Measurements from ENCODE around the gene CGREF1.

CGREF1 gene, protein sequence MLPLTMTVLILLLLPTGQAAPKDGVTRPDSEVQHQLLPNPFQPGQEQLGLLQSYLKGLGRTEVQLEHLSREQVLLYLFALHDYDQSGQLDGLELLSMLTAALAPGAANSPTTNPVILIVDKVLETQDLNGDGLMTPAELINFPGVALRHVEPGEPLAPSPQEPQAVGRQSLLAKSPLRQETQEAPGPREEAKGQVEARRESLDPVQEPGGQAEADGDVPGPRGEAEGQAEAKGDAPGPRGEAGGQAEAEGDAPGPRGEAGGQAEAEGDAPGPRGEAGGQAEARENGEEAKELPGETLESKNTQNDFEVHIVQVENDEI

DNA sequence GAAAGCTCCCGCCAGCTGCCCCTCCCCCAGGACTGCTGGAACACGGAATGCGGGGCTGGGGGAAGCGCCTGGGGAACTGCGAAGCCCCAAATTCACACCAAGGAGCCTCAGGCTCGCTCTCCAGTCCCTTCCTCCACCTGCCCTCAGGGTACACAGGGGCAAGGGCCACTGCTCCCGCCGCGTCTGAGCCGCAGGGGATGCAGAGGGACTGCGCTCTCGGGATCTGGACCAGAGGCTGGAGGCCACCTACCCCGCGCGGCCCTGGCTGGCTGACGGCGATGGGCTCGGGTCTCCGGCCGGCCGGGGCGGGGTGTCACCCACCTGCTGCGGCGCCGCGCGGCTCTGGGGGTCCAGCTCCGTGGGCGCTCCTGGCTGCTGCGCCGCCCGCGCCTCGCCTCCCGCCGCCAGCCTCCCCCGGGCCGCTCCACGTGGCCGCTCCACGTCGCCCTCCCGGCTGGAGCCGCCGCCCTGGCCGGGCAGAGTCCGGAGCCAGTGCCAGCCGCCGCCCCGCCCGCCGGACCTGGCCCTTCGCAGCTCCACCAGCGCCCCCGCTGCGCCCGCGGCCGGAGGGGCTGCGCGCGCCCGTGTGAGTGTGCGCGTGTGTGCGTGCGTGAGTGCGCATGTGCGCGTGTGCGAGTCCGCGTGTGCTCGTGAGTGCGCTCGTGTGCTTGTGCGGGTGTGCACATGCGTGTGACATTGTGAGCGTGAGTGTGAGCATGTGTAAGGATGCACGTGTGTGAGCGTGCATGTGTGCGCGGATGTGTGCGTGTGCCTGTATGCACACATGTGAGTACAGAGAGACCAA lies at the start of gene CGREF1:
CGREF1 (minus strand) TSS at position 604 of the 805 bp plus-strand sequence. CDS start 14,762 bp downstream, outside the sequence.
- in situ Hi-C loops (cut with MboI; ENCODE audit: low sequenced_read_pairs), result no loop called here

DNA sequence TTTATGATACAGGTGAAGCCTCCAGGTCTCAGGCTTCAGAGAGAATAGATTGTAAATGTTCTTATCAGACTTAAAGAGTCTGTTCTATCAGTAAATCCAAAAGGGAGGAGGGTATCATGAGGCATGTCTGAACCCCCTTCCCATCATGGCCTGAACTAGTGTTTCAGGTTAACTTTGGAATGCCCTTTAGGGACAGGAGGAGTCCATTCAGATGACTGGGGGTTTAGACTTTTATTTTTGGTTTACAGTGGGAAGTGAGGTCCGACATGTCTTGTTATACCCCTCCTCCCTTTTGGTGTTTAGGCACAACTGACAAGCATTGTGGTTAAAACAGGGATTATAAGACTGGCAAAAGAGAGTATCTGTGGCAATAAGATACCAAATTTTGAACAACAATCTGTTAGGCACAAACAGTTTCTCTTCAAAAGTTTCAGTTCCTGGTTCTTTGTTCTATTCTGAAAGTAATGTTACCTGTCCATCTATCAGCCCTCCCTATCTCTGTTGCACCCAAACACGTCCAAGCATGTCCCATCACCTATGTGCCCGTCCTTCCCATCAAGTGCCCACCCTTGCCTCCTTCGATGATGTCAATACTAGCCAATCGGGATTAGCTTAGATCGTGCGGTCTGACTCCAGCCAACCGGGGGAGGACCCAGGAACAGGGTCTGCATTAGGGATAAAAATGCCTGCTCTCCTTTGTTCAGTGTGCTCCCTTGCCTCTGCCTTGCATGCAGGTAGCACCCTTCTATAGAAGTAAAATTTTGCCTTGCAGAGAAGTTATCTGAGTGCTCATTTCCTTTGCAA lies 46.2 kb upstream of the CGREF1 start:
- in situ Hi-C loops (cut with MboI; ENCODE audit: low sequenced_read_pairs), result no loop called here

DNA sequence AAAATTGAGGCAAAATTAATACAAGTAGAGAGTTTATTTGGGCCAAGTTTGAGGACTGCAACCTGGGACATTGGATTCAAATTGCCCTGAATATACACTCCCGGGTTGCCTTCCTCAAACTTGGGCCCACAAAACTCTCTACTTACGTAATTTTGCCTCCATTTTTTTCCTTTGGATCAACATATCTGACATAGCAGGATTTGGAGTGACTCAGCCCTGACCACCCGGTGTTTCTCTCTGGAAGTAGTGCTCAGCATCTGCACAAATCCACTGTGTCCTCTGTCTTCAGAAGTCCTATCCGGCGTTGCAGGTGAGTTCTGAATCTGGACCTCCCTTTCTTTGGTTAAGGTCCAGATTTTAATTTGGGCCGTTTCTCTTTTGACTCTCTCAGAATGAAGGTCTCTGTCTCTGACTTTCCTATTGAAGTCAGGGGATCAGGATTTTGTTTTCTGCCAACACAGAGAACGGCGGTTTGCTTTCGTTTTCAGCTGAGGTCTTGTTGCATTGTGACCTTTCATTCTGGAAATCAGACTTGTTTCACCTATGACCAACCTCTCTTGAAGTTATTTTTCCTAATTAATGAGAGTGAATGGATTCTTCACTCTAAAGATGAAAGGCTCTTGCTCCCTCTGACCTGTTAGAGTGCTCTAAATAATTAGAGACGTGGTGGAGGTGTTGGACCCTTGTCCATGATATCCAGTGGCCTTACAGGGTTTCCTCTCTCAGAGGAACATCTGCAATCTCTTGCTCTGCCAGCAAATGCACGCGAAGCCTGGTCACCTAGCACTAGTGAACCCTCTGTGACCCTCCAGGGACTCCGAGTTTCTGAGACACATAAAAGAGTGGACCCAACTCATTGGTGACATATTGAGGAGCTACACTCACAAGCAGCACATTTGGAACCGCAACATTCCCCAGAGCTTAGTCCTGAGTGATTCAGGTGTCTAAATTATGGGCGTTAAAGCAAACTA lies 43.5 kb upstream of the CGREF1 start:
- in situ Hi-C loops (cut with MboI; ENCODE audit: low sequenced_read_pairs), result no loop called here

DNA sequence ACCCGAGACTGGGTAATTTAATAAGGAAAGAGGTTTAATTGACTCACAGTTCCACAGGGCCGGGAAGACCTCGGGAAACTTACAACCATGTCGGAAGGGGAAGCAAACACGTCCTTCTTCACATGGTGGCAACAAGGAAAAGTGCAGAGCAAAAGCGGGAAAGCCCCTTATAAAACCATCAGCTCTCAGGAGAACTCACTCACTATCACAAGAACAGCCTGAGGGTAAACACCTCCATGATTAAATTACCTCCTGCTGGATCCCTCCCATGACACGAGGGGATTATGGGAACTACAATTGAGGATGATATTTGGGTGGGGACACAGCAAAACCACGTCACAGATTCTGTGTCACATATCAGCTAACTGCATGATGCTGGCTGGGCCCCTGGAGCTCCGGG lies 41.3 kb upstream of the CGREF1 start:
- in situ Hi-C loops (cut with MboI; ENCODE audit: low sequenced_read_pairs), result no loop called here

GRCh38 chr2:27159271-27159670 lies 40.3 kb upstream of the CGREF1 start:
- in situ Hi-C loops (cut with MboI; ENCODE audit: low sequenced_read_pairs), result no loop called here

- in situ Hi-C loops (cut with MboI; ENCODE audit: low sequenced_read_pairs), result no loop called here
Observed at GRCh38 chr2:27158468-27158867, 39.5 kb upstream of the CGREF1 start.

DNA sequence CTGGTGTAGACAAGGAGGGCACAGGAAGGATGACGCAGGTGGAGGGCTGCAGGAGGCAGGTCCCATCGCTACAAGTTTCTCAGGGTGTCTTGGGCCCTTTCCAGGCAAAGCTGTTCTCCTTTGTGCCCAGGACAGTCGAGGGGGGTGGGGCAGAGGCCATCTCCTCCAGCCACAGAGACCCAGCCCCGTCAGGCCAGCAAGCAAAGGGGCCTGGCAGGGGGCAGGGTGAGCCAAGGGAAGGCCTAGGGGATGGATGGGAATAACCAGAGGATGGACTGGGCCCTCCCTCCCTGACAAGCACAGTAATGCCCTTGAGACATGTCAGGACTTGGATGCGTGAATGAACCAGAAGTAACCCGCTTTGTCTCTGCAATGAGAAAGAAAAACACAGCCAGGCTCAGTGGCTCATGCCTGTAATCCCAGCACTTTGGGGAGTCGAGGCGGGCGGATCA lies 36.2 kb upstream of the CGREF1 start:
- in situ Hi-C loops (cut with MboI; ENCODE audit: low sequenced_read_pairs), result no loop called here

- in situ Hi-C loops (cut with MboI; ENCODE audit: low sequenced_read_pairs), result no loop called here
Observed at GRCh38 chr2:27154488-27154887, 35.6 kb upstream of the CGREF1 start.

DNA sequence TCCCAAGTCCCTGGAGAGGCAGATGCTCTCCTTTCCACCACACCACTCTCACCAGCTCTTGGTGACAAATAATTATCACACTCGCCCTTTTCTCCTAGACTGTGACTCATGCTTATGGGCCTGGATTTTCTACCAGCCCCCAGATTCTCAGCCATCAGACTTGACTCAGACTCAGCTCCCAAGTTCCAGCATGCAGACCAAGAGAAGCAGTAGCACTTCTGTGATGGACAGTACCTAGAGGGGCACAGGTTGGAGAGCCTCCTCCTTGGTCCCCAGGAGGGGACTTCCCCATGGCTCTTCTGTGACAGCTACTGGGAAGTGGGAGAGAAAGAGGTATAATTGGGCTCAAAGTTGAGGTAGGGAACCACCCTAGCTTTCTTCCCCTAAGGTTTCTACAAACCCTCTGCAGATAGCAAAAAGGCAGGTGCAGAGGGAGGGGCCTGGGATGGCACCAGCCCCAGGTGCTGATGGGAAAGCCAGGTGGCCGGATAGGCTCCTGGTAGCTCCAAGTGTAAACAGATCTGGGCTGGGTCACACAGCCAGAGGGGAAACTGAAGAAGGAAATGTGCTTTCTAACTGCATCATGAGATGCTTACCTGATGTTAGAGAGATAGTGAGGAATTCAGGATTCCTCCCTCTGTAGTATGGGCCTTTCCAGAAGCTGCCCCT lies 34.0 kb upstream of the CGREF1 start:
- in situ Hi-C loops (cut with MboI; ENCODE audit: low sequenced_read_pairs), result no loop called here

DNA sequence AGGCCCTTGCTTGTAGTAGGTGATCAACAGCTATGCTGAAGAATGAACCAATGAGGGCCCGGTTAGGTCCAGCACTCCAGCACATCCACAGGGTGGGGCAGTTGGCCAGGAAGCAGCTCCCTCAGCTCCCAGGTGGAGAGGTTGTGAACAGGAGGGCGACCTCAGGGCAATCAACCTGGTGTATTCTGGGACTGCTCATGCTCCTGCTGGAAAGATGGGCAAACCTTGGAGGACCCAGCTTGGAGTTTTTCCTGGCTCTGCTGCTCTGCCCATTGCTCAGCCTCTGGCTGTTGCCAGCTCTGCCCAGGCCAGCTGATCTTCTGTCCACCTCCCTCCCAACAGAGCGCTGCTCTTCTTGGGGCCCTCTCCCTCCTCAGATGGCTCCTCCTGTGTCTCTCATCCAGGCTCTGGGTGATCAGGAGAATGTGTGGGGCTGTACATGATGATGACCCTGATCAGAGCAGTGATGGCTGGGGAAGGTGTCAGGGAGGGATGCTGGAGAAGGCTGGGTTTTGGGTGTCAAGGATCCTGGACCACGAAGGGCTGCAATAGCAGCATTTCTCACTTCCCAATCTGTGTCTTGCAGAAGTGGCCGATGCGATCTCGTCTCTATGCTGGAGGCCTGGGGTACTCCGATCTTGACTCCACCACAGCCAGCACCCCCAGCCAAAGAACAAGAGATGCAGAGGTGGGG lies 33.3 kb upstream of the CGREF1 start:
- in situ Hi-C loops (cut with MboI; ENCODE audit: low sequenced_read_pairs), result no loop called here

DNA sequence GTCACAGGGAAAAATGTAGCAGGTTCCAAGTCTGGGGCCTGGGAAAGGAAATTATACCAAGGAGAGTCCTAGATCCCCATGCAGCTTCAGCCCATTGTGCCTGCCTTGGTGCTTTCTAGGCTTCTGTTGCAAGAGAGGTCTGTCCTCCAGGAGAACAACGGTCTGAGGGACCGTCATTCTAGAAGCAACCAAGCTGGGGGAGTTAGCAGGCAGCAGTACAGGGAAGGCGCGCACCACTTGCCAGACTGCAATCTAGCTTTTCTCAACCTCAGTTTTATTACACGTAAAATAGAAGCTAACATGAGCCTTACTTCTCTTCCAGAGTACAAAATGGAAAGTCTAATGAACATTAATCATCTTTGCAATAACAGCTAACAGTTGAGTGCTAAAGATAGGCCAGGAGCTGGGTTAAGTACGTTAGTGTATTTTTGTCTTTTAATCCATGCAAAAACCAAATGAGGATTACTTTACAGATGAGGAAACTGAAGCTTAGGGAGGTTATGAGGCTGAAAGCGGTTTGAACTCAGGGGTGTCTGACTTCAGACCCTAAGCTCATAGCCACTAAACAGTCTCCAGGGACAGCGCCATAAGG lies 31.8 kb upstream of the CGREF1 start:
- in situ Hi-C loops (cut with MboI; ENCODE audit: low sequenced_read_pairs), result no loop called here

DNA sequence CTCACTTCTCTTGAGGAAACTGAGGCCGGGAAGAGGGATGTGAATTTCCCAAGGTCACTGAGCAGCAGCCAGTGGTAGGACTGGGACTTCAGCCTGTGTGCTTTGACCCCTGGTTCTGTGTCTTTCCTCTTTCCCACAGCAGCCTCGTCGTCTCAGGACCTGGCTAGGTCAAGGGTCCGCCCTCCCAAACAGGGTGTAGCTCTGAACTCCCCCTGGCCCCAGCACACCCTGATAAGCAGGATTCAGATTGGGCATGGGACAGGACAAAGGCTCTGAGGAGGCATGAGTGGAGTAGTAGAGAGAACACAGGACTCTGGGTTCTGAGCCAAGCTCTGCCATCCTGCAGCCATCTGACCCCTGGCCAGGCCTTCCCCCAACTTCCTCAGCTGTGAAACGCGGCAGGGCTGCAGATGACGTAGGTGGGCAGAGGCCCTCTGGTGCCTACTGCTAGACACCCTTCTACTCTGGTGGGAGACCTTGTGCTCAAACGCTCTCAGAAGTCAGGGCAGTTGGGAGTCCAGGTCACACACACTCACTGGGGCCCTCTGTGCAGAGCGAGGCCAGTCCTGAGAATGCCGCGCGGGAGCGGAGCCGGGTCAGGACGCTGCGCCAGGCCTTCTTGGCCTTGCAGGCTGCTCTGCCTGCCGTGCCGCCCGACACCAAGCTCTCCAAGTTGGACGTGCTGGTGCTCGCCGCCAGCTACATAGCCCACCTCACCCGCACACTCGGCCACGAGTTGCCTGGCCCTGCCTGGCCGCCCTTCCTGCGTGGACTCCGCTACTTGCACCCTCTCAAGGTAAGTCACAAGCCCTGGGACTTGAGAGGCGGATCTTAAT lies 30.9 kb upstream of the CGREF1 start:
- in situ Hi-C loops (cut with MboI; ENCODE audit: low sequenced_read_pairs), result no loop called here

DNA sequence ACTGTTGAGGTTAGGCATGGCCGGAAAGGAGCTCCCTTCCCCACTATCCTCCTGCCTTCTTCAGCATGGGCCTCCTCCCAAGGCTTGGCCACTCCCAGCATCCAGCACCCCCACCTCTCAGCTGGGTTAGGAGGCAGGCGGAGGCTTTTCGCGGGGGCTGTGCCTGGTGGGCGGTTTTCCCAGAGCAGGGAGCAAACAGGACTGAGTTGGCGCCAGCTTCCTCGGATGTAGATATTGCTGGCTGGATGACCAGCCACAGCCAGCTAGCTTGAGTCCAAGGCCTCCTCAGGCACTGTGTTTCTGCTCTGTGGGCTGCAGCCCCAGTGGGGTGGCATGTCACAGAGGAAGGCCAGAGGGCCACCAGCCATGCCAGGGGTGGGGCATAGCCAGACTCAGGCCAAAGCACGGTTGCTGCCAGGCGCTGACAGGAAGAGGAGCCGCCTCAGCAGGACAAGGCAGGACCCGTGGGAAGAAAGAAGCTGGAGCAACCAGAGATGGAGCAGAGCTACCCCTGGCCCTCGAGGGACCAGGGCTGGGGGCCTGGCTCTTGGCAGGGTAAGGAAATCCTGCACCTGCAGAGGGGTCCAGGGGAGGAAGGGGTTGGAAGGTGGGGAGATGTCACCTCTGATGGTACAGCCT lies 30.0 kb upstream of the CGREF1 start, which contains the start of gene TCF23:
TCF23 (plus strand) TSS at position 204 of the 639 bp plus-strand sequence; CDS start at position 334, 130 bp downstream.
- in situ Hi-C loops (cut with MboI; ENCODE audit: low sequenced_read_pairs), result no loop called here

DNA sequence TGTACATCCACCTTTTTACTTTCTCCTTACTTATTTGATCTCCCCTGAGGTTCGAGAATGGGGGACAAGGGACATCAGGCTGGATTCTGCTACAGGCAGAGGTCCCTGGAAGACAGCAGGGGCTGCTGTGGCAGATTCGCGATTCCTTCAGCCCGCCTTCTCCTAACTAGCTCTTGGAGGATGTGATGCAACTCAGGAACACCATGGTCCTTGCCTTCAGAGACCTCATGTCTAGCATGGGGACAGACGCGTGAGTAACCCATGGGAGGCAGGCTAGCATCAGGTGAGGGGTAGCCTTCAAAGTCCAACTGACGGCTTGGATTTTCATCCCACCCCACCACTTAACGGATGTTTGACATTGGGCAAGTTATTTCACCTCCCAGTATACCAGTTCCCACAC lies 29.0 kb upstream of the CGREF1 start:
- in situ Hi-C loops (cut with MboI; ENCODE audit: low sequenced_read_pairs), result no loop called here

DNA sequence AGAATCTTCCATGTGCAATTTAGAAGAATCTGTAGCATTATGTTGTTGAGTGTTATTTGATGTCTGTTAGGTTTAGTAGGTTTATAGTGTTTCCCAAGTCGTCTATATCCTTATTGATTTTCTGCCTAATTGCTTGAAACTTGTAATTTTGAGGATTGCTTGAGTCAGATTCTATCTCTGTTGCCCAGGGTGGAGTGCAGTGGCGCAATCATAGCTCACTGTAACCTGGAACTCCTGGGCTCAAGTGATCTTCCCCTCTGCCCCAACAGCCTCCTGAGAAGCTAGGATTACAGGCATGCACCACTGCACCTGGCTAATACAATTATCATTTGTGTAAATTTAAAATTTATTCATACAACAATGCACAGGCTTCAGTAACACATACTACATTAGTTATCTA lies 26.8 kb upstream of the CGREF1 start:
- in situ Hi-C loops (cut with MboI; ENCODE audit: low sequenced_read_pairs), result no loop called here

DNA sequence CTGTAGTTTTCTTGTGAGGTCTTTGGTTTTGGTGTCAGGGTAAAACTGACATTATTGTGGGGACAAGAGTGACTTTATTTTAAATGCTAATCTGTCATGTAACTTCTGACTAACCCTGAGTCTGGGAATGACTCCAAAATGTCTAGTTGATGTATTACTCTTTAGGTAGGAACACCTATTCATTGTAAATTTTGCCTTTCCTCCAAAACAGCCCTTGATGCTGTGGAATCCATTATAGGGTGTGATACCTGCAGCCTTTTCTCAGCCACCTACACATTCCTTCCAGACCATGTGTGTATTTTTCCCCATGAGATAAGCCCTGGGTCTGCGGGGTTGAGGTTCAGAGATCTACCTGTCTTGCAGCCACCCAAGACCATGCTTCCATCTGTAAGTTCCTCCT lies 24.4 kb upstream of the CGREF1 start:
- in situ Hi-C loops (cut with MboI; ENCODE audit: low sequenced_read_pairs), result no loop called here

GRCh38 chr2:27139310-27139709 lies 20.4 kb upstream of the CGREF1 start, which contains the start of gene PRR30:
PRR30 (minus strand) TSS chr2:27139410; CDS start chr2:27138329, 1,081 bp downstream.
- in situ Hi-C loops (cut with MboI; ENCODE audit: low sequenced_read_pairs), result no loop called here
